ENCODE measurements around the gene NUCB1.
"Not testable (repeated sequence)": the region's sequence is repeated elsewhere in the genome, so short reads cannot be mapped to it uniquely, and the experiment has no call there.

NUCB1 gene

DNA sequence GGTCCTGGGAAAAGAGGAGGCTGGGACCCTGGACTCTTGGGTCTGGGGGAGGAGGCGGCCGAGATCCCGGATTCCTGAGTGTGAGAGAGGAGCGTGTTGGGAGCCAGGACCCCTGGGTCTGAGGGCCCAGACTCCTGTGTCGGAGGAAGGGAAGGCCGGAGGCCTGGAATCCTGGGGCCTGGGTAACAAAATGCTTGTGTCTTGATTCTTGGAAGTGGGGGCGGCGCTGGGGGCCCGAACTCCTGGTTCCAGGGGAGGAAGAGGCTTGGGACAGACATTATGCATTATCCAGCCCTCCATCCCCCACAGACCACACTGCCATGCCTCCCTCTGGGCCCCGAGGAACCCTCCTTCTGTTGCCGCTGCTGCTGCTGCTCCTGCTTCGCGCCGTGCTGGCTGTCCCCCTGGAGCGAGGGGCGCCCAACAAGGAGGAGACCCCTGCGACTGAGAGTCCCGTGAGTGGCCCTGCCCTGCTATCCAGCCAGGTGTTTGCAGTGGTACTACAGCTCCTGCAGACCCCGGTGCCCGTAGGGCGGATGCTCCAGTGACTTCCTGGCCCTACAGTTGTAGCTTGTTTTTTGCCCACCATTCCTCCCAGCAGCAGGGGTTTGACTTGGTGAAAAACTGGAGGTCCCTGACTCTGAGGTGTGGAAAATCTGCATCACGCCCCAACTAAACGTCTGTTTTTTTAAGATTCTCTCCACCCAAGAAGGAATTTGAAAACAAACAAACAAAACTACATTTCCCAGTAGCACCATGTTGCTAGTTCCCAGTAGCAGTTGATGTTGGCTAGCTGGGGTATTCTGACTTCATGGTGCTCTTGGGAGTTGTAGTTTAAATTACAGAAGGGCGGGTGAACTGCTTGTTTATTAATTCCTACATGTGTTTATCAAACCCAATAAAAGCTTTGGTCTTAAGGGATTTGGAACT lies 630 bp downstream of the NUCB1 start:
- DNase-seq (ENCODE audit: low read depth, low spot score), result no peak
- H3K27ac ChIP-seq, result peak overlapping the region; percentile 65

DNA sequence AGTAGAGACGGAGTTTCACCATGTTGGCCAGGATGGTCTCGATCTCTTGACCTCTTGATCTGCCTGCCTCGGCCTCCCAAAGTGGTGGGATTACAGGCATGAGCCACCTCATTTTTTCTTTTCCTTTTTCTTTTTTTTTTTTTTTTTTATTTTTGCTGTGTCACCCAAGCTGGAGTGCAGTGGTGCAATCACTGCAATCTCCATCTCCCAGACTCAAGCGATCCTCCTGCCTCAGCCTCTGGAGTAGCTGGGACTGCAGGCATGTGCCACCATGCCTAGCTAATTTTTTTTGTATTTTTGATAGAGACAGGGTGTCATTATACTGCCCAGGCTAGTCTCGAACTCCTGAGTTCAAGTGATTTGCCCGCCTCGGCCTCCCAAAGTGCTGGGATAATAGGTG lies 2.2 kb downstream of the NUCB1 start:
- H3K27ac ChIP-seq; DNase-seq (ENCODE audit: low read depth, low spot score): not testable (repeated sequence)

DNA sequence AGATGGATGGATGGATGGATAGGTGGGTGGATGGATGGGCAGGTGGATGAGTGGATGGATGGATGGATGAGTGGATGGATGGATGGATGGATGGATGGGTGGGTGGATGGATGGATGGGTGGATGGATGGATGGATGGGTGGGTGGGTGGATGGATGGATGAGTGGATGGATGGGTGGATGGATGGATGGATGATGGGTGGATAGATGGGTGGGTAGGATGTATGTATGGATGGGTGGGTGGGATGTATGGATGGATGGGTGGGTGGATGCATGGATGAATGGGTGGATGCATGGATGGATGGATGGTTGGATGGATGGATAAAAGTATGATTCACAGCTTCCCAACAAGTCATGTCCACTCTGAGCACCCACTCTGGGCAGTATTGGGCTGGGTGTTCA lies 3.7 kb downstream of the NUCB1 start:
- not testable (repeated sequence) for H3K27ac ChIP-seq; DNase-seq (ENCODE audit: low read depth, low spot score)

DNA sequence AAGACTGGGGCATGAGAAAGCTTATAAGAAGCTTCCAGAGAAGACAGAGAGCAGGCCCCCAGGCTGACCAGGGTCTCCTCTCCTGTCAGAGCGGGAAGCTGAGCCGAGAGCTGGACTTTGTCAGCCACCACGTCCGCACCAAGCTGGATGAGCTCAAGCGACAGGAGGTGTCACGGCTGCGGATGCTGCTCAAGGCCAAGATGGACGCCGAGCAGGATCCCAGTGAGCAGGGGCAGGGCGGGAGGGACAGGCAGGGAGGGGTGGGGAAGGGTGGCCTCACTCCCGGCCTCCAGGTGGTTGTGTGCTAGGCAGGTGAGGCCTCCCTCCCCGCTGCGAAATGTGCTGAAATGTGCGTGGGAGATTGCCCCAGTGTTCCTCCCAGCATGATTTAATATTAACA lies 5.6 kb downstream of the NUCB1 start:
- no peak for DNase-seq (ENCODE audit: low read depth, low spot score)
- no peak overlapping the region for H3K27ac ChIP-seq

DNA sequence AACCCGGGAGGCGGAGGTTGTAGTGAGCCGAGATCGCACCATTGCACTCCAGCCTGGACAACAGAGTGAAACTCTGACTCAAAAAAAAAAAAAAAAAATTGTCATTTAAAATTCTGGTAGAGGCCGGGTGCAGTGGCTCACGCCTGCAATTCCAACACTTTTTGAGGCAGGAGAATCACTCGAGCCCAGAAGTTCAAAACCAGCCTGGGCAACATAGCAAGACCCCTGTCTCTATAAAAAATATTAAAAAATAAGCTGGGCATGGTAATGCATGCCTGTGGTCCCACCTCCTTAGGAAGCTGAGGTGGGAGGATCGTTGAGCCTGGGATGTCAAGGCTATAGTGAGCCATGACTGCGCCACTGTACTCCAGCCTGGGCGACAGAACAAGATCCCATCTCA lies 6.2 kb downstream of the NUCB1 start:
- no peak for DNase-seq (ENCODE audit: low read depth, low spot score)

DNA sequence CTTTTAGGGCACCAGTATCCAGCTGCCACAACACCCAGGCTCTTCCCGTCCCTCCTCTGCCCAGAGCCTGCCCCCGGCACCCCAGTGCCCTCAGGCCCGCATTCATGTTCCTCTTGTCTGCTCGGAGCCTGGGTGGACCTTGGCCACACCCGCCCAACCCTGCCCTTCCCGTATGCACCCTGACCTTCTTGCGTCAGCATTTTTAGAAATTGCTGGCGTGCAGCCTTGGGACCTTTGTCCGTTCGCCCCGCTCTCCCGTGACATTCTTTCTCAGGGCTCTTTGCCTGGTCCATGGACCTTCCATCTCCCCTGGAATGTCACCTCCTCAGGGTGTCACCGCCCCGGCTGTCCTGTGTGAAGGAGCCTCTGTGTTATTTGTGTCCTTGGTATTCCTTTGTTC lies 7.6 kb downstream of the NUCB1 start:
- H3K27ac ChIP-seq, result no peak overlapping the region
- DNase-seq (ENCODE audit: low read depth, low spot score), result no peak

More for the DNA sequence above, 6.2 kb downstream of the NUCB1 start:
- H3K27ac ChIP-seq, result no peak overlapping the region

DNA sequence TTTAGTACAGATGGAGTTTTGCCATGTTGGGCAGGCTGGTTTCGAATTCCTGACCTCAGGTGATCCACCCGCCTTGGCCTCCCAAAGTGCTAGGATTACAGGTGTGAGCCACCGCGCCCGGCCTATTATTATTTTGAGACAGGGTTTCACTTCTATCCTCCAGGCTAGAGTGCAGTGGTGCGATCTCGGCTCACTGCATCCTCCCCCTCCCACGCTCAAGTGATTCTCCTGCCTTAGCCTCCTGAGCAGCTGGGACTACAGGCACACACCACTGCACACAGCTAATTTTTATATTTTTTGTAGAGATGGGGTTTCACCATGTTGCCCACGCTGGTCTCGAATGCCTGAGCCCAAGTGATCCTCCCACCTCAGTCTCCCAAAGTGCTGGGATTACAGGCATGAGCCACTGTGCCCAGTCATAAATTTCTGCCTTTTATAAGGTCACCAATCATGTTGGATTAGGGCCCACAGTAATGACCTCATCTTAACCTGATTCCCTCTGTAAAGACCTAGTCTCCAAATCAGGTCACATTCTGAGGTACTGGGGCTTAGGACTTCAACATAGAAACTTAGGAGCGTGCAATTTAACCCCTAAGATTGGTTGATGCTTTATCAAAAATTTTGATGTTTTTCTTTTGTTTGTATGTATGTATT lies 9.4 kb downstream of the NUCB1 start:
- H3K27ac ChIP-seq; DNase-seq (ENCODE audit: low read depth, low spot score): not testable (repeated sequence)

DNA sequence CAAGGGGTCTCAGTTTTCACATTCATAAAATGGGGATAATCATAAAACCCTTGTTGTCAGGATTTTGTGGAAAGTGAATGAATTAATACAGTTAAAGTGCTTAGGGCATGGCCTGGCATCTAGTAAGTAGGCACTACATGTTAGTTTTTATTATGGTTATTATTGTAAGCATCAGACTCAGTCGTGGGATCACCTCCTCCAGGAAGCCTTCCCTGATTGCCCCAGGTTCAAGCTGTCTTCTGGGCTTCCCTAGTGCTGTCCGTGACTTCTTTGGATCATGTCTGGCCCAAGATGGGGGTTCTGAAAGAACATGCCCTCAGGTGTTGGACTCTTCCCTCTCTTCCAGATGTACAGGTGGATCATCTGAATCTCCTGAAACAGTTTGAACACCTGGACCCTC lies 10.7 kb downstream of the NUCB1 start:
- no peak overlapping the region for H3K27ac ChIP-seq
- no peak for DNase-seq (ENCODE audit: low read depth, low spot score)

DNA sequence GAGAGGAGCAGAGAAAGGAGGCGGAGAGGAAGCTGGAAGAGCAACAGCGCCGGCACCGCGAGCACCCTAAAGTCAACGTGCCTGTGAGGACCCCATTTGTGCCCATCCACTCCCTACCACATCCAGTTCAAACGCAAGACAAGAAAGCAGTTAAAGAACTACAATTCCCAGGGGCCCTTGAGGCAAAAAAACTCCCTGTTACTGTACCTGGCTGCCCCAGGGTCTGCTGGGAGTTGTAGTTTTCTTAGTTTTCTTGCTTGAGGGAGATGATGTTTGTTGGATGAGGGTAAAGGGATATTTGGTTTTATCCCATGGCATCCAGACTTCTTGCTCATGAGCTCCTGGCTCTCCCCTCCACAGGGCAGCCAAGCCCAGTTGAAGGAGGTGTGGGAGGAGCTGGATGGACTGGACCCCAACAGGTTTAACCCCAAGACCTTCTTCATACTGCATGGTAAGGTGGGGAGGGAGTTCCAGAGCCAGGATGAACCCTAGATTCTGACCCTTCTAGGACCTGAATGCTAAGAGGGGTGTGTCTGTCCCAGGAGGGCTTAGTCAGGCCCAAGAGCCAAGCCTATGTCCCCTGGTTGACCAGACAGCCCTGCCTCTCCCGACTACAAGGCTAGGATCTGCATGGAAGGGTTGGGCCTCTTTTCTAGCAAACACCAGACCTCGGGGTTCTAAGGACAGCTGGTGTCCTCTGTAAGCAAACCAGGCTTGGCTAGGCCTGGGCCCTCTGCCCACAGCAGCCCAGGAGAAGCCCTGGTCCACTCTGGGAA lies 13.2 kb downstream of the NUCB1 start:
- no peak overlapping the region for H3K27ac ChIP-seq
- no peak for DNase-seq (ENCODE audit: low read depth, low spot score)

DNA sequence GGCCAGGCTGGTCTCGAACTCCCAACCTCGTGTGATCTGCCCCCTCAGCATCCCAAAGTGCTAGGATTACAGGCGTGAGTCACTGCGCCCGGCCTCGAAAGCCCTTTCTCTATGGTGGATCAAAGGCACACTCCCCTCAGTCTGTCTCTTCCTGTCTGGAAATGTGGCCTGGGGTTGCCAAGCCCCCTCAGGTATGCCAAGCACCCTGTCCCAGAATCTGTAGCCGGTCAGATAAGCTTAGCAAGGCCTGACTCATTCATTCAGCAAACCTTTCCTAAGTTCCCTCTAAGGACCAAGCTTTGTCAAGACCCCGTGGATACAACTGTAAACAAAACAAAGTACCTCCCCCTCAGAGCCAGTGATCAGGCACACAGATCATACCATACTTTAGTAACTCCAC lies 14.1 kb downstream of the NUCB1 start:
- no peak overlapping the region for H3K27ac ChIP-seq

DNA sequence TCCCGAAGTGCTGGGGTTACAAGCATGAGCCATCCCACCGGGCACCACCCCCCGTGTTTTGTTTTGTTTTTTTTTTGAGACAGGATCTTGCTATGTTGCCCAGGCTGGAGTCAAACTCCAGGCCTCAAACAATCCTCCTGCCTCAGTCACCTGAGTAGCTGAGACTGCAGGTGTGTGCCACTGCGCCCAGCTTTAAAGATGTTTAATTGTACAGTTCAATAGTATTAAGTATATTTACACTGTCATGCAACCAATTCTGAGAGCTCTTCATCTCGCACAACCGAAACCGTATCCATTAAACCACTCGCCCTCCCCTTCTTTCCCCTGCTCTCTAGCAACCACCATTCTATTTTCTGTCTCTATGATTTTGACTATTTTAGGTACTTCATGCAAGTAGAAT lies 15.6 kb downstream of the NUCB1 start:
- no peak overlapping the region for H3K27ac ChIP-seq
- DNase-seq (ENCODE audit: low read depth, low spot score), result no peak

More for the DNA sequence above, 14.1 kb downstream of the NUCB1 start:
- no peak for DNase-seq (ENCODE audit: low read depth, low spot score)

DNA sequence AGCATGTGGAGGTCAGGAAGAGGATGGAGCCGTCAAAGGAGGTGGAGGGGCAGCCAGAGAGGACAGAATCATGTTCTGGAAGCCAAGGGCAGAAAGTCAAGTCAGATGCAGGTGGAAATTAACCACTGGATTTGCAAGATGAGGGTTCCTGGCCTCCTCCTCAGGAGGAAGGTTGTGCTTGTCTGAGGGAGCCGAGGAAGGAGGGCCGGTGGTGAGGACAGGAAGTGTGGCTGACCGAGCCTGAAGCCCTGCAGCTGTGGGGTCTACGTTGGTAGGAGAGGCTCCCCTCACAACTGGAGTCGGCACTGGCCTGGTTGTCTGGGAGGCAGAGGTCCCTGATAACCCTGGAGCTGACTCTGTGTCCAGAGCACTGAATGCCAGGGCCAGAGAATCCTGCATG lies 18.0 kb downstream of the NUCB1 start:
- no peak for DNase-seq (ENCODE audit: low read depth, low spot score)
- no peak overlapping the region for H3K27ac ChIP-seq

DNA sequence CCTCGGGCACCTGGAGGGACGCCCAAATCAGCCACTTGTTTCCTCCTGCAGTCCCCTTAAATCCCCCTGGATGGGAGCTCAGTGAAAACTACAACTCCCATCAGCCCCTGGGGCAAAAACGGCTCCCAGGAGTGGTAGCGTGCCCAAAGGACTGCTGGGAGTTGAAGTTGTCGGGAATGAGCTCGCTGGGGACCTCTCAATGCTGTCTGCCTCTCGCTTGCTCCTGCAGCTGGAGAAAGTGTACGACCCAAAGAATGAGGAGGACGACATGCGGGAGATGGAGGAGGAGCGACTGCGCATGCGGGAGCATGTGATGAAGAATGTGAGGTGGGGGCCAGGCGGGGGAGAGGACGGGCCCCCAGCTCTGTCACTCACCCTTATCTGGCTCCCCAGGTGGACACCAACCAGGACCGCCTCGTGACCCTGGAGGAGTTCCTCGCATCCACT lies 18.7 kb downstream of the NUCB1 start:
- no peak overlapping the region for H3K27ac ChIP-seq
- no peak for DNase-seq (ENCODE audit: low read depth, low spot score)

DNA sequence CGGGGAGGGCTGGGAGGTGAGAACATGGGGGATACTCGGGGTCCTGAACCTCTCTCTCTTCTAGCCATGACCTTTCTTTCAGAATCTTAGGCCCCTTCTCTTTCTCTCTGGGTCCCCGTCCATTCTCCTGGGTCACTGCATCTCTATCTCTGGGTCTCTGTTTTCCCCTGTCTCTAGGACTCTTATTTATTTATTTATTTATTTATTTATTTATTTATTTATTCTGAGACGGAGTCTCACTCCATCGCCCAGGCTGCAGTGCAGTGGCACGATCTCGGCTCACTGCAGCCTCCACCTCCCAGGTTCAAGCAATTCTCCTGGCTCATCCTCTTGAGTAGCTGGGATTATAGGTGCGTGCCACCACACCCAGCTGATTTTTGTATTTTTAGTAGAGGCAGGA lies 19.2 kb downstream of the NUCB1 start:
- not testable (repeated sequence) for DNase-seq (ENCODE audit: low read depth, low spot score); H3K27ac ChIP-seq

DNA sequence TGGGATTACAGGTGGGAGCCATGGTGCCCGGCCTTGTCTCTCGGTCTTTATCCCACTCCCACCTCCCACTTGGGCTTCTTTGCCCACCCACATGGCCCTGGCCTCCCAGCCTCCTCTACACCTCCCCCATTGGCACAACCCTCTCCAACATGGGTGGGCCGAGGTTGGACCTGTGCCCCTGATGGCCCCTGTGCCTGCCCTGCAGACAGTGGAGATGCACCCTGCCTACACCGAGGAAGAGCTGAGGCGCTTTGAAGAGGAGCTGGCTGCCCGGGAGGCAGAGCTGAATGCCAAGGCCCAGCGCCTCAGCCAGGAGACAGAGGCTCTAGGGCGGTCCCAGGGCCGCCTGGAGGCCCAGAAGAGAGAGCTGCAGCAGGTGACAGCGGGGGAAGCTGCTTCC lies 20.8 kb downstream of the NUCB1 start:
- DNase-seq (ENCODE audit: low read depth, low spot score), result no peak
- no peak overlapping the region for H3K27ac ChIP-seq

DNA sequence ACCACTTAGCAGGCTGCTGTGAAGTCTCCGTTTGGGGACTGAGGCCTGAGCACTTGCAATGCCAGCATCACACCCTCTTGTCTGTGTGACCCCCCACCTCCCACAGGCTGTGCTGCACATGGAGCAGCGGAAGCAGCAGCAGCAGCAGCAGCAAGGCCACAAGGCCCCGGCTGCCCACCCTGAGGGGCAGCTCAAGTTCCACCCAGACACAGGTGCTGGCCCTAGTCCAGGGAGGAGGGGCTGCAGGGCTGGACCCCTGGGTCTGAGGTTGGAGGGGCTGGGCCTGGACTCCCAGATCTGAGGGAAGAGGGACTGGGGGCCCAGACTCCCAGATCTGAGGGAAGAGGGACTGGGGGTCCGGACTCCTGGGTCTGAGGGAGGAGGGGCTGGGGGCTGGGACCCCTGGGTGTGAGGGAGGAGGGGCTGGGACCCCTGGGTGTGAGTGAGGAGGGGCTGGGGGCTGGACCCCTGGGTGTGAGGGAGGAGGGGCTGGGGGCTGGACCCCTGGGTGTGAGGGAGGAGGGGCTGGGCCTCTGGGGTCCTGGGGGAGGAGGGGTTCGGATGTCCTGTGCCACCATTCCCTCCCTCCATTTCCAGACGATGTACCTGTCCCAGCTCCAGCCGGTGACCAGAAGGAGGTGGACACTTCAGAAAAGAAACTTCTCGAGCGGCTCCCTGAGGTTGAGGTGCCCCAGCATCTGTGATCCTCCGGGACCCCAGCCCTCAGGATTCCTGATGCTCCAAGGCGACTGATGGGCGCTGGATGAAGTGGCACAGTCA lies 21.8 kb downstream of the NUCB1 start:
- H3K27ac ChIP-seq, result no peak overlapping the region
- DNase-seq (ENCODE audit: low read depth, low spot score), result no peak

DNA sequence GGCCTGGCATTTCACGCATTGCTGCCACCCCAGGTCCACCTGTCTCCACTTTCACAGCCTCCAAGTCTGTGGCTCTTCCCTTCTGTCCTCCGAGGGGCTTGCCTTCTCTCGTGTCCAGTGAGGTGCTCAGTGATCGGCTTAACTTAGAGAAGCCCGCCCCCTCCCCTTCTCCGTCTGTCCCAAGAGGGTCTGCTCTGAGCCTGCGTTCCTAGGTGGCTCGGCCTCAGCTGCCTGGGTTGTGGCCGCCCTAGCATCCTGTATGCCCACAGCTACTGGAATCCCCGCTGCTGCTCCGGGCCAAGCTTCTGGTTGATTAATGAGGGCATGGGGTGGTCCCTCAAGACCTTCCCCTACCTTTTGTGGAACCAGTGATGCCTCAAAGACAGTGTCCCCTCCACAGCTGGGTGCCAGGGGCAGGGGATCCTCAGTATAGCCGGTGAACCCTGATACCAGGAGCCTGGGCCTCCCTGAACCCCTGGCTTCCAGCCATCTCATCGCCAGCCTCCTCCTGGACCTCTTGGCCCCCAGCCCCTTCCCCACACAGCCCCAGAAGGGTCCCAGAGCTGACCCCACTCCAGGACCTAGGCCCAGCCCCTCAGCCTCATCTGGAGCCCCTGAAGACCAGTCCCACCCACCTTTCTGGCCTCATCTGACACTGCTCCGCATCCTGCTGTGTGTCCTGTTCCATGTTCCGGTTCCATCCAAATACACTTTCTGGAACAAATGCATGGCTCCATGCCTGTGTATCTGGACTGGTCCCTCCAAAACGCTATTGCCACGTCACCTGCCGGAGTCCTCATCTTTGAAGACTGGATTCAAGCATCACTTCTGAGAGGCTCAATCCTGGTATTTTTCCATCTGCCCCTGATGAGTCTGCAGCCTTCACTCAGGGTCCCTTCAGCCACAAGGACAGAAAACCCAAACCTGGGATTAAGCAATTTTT lies 22.7 kb downstream of the NUCB1 start:
- DNase-seq (ENCODE audit: low read depth, low spot score), result no peak
- H3K27ac ChIP-seq, result no peak overlapping the region

DNA sequence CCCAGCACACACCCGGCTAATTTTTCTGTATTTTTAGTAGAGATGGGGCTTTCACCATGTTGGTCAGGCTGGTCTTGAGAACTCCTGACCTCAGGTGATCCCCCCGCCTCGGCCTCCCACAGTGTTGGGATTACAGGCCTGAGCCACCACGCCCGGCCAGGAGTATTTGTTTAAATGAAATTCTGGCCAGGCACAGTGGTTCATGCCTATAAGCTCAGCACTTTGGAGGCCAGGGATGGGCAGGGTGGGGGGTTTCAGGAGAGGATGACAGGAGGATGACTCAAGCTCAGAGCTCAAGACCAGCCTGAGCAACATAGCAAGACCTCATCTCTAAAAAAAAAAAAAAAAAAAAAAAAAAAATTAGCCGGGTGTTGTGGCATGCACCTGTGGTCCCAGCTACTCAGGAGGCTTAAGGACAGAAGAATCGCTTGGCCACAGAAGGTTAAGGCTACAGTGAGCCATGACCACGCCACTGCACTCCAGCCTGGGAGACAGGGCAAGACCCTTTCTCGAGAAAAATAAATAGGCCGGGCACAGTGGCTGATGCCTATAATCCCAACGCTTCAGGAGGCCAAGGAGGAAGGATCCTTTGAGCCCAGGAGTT lies 25.2 kb downstream of the NUCB1 start:
- peak; percentile 96 for DNase-seq (ENCODE audit: low read depth, low spot score)
- peak overlapping the region; percentile 99 for H3K27ac ChIP-seq

DNA sequence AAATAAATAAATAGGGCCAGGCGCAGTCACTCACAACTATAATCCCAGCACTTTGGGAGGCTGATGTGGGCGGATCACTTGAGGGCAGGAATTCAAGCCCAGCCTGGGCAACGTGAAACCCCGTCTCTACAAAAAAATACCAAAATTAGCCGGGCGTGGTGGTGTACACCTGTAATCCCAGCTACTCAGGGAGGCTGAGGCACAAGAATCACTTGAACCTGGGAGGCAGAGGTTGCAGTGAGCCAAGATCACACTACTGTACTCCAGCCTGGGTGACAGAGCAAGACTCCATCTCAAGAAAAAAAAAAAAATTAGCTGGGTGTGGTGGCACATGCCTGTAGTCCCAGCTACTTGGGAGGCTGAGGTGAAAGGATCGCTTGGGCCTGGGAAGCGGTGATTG lies 25.8 kb downstream of the NUCB1 start:
- DNase-seq (ENCODE audit: low read depth, low spot score), result not testable (repeated sequence)
- H3K27ac ChIP-seq, result peak overlapping the region; percentile 99
